LoVo (cell line): ENCODE data around the gene IFI27L2.

ENCODE experiments used
- DNase-seq: peaks from one replicate; pipeline ENCODE4 v3.0.0-alpha.2; 2016; ENCODE audit warnings: low spot score

Gene IFI27L2

DNA sequence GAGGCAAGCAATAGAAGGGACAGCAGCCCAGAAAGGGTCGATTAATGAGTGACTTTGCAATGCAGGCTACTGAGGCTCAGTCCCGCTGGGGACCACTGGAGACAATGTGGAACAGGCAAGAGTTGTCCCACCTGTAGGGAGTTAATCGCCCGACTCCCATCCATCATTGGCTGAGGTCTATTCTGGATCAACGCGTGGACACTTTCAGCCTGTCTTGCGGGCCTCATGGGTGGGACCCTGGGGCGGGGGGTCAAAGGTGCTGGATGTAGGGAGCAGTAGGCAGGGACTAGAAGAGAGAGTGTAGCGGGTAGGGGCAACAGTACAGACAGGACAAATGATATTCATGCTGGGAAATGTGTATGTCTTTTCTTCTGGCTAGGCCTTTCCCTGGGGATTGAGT, 6.1 kb downstream of the IFI27L2 start:
- DNase-seq, result no peak

DNA sequence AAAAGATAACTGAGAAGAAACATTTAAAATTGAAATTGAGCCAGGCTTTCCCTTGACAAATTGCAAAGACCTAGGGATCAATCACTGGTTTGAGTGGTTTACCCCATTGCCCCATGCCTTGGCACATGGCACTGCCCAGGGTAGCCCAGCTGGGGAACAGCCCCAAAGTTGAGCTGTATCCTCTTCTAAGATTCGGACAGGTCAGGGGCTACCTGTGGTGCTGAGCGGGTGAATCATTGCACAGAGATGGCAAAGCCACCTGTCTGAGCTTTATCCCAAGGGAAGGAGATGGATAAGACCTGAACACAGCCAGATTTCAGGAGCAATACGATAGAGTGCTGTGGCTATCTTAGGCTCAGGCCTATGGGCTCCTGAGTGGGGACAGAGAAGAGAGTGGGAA, 7.0 kb downstream of the IFI27L2 start:
- no peak for DNase-seq

DNA sequence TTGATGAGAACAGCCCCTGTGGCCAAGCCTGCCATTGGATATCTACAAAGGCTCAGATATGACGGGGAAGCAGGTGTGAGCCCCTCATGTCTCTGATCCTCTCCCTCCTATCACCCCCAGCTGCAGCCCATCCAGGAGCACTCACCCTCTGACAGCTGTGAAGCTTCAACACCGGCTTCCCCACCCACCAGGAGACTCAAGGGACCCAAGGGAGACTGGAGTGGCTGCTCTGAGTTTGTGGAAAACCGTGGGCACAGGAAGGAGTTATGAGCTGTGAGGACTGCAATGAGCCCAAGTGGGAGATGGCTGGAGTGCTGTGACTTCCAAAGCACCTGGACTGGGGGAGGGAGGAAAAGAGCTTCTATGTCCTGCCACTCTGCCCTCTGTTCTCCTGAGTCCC, 7.9 kb downstream of the IFI27L2 start:
- DNase-seq, result no peak

DNA sequence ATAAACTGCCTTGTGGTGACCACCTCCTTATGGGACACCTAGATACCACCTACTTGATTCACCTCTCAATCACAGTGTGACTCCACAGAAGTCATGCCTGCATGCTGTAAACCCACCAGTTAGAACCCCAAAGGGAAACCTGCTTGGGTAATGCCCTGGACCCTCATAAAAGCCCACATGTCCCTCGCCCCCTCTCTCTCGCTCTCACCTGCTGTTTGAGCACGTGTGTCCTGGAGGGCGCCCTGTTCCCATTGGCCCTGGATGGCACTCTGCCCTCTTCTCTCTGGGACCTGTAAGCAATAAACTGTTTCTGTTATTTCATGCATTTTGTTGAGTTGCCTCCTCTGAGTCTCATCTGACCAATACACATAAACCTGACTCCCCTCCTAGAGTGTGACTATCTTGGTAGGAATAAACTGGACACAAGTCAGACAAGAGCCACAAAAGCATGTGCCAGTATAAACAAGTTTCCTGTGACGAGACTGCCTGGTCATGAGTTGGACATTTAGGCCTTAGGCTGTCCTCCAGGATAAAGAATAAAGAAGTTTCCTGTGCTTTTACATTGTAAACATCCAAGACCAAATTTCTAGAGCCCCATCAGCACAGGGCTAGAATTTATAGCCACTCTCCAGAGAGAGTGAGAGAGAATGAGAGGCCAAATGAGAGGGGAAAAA, 8.6 kb downstream of the IFI27L2 start:
- DNase-seq, result no peak

DNA sequence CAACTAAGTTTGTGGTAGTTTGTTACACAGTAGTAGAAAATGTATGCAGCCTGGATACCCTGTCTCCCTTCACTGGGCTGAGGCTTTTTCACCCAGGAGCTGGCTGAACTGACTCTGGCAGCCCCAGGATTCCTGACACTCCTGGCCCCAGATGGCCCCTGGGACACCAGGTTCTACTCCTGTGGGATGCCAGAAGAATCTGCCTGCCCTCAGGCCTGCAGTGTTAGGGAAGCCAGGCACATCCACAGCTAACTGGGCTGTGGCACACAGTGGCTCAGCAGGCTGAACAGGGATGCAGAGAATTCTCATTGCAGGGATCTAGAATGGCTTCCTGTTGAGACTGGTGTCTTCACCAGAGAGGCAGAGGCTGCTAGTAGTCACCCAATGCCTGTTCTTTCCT, 10.3 kb downstream of the IFI27L2 start:
- no peak for DNase-seq

DNA sequence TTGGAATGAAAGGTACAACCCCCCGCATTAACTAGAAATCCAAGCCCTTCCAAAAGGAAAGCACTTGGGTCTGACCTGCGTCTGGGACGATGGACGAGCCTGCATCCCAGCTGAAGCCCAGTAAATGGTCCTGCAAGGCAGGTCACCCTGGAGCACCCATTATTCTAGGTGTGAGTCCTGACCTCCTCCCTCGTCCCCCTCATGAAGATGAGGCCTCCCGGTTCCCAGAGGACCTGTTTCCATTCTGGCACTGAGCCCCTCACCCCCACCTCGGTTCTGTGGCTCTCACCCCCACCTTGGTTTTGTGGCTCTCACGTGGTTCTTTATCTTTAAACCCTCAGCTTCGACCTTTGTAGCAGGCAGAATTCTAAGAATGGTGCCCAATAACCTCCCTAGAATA, 11.5 kb downstream of the IFI27L2 start:
- no peak for DNase-seq

DNA sequence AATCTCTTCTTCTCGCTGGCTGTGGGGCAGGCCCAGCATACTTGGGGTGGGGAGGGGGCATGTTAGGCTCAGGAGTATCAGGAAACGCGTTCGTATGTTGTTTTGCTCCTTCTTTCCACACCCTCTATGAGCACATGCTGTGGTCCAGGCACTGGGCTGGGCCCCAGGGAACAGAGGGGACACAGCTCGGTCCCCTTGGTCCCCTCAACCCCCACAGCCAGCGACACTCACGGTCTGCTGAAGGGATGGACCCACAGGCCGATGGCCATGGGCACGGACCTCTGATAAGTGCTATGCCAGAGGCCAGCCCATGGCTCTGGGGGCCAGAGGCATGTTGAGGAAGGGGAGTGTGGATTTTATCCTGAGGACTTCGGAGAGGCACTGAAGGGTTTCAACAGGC, 12.7 kb downstream of the IFI27L2 start:
- DNase-seq, result no peak

DNA sequence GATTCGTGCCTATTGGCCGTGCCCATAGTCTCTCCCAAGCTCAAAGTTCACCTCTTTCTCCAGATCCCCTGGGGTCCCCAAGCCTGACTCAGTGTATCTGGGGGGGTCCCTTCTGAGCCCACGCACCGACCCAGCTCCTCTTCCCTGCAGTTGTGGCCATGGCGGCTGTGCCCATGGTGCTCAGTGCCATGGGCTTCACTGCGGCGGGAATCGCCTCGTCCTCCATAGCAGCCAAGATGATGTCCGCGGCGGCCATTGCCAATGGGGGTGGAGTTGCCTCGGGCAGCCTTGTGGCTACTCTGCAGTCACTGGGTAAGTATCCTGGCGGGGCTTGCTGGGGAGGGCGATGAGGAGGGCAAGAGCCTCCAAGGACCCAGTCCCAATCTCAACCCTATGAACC, 13.8 kb downstream of the IFI27L2 start:
- DNase-seq, result no peak

DNA sequence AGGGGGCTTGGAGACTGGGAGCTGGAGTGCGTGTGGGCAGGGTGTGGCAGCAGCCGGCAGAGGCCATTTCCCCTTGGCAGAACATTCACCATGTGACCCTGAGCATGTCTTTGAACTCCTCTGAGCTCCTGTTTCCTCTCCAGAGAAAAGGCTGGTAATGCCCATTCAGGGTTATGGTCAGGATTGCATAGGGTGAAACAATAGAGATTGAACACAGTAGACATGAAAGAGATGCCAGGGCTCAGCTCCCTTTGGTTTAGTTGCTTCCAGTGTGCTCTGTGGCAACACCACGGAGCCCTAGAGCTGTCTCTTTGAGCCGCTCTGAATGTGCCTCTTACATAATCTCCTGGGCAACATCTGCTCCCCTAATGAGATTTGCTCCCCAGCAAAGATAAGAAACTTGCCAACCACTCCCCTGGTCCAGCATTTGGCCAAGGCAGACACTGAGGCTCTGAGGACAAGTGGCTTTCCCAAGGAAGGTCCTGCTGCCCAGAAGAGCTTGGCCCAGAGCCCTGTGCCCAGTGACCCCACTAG, 14.3 kb downstream of the IFI27L2 start:
- DNase-seq, result no peak

DNA sequence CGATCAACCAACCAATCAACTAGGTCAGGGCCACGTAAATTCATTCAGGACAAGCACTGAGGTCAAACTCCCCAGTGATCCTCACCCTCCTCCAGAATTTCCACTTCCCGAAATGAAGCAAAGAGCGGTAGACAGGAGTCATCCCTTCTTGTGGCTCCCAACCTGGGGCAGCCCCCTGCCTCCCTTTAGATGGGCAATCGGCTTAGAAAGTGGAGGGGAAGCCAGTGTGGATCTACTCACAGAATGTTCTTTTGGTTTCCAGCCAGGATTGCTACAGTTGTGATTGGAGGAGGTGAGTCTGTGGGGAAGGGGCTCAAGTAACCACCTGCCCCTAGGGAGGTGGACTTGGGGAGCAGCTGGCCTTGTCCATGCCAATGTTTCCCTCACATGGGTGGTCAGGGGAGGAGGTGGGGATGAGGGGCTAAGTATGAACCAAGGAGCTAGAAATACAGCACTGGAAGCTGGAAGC, 14.8 kb downstream of the IFI27L2 start:
- no peak for DNase-seq

DNA sequence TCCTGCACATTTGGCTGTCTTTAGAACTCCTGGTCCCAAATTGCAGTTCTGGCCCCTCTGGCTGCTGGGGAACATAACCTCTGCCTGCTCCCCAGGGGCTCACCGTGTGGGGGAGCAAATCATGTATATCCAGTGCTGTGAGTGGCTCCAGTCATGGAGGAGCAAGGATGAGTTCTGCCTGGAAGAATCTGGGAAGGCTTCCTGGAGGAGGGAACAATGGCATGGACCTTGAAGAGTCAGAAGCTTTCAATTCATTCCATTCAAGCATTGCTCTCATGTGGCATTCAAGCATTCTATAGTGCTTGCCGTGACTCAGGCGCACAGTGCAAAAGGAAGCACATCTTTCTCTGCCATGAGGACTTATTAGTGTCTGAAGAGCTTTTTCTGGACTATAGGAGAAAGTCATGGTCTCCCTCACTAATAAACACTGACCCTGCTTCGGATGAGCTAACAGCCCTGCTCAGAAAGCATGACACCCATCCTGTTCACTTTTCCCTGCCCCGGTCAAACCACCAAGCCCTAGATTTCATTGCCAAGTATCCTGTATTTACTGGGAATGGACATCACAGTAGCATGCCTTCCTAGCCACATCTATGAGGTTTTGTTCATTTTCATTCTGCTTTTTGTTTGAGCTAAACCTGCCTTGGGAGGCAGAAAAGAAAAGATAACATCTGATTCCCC, 15.4 kb downstream of the IFI27L2 start:
- no peak for DNase-seq

DNA sequence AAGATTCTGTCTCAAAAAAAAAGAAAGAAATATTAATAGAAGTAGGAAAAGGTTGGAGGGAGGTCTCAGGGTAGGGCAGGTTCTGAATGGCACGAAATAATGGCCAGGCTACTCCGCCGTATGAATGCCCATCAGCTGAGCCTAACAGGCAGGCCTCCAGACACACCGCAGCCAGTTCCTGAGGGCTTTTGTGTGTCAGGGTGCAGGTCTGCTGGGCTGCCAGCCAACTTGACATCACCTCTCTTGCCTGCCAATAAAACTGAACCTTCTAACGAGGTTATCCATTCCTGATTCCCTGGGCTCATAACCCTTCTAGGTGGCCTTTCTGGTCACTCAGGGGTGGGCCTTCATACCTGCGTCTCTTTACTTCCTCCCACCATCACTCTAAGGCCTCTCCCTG, 15.9 kb downstream of the IFI27L2 start:
- DNase-seq, result no peak

DNA sequence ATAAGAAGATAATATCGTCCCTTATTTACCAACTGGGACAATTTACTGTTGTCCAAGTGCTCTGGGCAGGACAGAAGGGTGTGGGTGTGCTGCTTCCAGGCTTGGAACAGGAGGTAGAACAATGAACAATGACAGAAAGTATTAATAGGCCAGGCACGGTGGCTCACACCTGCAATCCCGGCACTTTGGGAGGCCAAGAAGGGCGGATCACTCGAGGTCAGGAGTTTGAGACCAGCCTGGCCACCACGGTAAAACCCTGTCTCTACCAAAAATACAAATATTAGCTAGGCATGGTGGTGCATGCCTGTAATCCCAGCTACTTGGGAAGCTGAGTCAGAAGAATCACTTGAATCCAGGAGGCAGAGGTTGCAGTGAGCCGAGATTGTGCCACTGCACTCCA, 16.3 kb downstream of the IFI27L2 start:
- no peak for DNase-seq

DNA sequence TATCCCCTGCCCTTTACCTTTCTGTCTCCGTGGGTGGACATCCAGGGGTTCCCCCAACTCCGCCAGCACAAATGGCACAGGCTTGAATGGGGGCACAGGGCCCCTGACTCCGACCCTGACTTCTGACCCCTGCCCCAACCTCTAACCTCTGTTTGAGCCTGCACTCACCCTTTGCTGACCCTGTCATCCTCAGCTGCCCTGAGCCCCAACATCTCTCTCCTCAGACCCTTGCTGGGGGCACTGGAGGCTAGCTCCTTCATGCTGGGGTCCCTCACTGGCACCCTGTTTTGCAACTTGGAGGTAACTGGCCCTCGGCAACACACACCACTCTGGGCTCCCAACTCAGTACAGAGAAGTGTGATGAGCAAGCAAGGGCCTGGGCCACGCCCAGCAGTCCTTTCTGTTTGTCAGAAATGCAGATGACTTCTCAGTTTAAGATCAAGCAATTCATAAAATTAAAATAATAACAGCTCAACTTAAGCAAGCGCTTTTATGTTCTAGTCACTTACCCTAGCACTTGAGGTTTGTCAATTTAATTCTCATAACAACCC, 16.8 kb downstream of the IFI27L2 start:
- DNase-seq, result no peak

DNA sequence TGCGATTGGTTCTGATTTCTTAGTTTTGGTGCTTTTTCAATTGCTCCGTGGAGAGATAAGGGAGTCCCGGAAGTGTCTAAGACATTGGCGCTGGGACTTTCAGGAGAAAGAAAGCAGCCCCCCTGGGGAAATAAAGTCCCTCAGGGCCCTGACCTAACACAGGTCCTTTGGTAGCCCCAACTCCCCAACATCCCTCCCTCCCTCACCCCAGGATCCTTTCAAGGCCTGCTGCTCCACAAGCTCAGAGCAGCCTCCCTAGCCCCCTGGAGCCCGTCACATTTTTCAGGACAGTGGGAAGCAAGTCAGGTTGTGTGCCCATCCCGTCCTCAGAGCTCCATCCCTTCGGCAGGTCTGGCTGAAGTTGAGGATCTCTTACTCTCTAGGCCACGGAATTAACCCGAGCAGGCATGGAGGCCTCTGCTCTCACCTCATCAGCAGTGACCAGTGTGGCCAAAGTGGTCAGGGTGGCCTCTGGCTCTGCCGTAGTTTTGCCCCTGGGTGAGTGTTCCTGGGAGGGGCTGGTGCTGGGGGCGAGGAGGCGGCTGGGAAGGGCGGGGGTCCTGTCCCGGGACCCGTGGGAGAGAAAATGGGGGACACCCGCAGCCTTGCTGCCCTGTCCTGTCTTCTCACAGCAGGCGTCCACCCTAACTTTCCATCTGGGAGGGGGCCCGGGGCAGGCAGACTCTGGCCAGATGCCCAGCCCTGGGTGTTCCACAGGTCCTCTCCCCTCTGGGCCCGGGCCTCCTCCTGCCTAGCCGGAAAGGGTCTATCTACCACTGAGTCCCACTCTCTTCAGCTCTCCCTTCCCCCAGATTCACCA, 17.9 kb downstream of the IFI27L2 start:
- no peak for DNase-seq

DNA sequence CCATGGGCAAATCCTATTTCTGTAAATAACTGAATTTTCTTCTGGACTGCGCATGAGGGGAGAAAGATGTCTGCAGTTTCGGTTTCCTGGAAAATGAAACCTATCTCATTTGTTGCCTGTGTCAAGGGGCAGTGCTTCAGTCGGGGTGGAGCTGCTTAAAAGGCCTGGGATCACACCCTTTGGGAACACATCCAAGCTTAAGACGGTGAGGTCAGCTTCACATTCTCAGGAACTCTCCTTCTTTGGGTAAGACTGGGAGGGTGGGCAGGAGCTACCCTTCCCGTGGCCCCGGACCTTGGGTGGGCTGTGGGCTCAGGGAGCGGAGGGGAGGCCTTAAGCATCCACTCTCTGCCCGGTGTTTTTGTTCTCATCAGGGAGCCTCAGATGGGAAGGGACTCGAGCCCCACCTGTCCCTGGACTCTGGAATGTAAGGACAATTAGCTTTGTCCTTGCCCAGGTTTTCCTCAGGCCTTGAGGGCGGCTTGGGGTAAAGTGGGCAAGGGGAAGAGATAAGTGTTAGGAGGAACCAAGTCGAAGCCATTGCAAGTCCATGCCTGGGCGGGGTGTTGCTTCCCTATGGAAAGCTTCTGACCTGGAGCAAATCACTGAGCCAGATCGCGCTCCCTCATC, 18.7 kb downstream of the IFI27L2 start, which contains the start of gene IFI27:
Gene IFI27 (plus strand): TSS at position 185 of the 630 bp plus-strand sequence.
- DNase-seq, result peak; percentile 86

DNA sequence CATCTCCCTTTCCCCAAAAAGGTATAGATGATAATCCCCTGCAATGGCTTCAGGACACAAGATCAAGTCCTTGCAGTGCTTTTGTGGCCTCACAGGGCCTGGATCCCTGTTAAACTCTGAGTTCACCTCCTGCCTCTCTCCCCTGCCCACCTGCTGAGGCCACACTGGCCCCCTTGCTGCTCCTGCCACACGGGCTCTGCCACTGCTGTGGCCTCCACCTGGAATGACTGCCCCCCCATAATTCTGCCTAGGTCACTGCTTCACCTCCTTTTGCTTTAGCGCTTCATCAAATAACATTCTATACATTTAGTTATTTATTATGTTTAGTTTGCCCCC, 19.5 kb downstream of the IFI27L2 start:
- DNase-seq, result no peak

DNA sequence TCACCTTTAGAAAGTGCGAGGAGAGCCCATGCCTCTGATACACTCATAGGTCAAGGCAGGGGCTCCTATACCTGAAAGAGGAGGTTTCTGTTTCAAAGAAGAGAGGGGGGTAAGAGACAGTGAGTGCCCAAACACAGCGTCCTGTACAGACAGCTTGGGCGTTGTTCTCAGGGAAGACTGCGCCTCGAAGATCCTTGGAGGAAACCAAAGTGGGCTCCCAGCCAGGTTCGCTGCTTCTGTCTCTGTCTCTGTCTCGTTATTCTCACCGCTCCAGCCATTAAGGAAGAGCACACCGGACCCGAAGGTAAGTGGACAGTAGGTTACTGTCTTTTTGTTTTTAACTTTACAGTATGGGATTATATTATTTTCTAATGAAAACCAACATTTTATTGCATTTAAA, 24.7 kb downstream of the IFI27L2 start:
- DNase-seq, result no peak

DNA sequence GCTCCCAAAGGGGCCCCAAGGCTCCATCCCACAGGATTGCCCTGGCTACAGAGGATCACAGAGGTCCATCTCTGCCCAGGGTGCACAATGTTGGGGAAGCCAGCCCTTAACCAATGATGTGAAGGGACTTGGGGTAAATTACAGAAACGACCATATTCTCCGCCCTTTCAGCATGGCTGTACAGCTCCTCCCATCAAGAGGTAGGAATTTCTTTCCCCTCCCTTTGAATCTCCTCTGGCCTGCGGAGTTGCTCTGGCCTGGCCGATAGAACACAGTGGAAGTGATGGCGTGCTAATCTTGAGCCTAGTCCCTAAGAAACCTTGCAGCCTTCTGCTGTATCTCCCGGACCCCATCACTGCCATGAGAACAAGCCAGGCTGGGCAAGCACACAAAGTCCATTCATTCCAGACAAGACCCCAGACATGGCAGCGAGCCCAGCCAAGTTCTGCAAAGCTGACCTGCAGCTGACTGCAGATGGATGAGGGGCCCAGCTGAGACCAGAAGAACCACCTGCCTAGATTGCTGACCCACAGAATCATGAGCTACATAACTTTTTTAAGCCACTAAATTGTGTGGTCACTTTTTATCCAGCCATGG, 25.8 kb downstream of the IFI27L2 start:
- no peak for DNase-seq

DNA sequence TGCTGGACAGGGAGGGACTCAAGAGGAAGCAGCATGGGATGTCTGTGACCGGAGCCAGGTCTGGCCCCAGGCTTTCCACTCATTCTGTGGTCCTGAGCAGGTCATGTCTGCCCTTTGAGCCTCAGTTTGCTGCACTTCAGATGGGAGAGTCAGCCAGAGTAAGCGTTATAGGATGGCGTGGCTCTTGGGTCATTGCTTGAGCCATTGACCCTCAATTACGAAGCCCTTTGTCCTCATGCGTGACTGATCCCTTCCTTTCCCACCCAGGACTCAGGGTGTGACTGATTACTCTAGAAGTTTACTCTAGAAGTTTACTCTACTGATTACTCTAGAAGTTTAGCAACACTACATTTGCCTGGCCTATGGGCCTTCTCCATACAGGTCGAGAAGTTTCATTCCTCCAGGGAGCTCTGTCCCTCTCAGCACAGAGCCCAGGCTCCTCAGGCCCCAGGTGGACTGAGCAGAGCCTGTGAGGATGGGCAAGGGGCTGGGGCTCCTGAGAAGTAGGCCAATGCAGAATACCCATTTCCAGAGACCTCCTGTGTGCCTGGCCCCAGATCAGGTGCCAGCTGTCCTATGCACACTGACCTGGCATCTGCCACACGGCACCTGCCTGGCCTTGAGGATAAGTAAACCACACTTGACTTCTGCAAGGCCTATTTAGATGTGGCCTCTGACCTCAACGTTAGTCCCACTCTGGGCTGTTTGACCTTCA, 26.5 kb downstream of the IFI27L2 start:
- no peak for DNase-seq

DNA sequence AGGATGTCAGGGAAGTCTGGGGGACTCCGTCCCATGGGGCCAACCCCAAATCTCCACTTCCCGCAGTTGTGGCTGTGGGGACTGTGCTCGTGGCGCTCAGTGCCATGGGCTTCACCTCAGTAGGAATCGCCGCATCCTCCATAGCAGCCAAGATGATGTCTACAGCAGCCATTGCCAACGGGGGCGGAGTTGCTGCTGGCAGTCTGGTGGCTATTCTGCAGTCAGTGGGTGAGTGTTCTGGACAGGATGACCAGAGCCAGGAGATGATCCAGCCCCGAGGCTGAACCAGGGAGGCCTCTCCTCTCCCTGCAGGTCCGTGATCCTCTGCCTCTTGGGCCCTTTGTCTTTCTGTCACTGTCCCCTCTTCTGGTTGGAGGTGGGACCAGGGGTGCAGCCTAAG, 27.7 kb downstream of the IFI27L2 start:
- no peak for DNase-seq
